Endometrium (tissue), 2 donors: ENCODE measurements around the gene NKTR.

Experiments used
- FAIRE-seq: peaks from 2 replicates; lab custom pipeline; 2012; peaks lifted over from hg19 to GRCh38; lab: Jason Lieb, UNC
- donor health status: control.
- donor health status: control.

Gene NKTR

DNA sequence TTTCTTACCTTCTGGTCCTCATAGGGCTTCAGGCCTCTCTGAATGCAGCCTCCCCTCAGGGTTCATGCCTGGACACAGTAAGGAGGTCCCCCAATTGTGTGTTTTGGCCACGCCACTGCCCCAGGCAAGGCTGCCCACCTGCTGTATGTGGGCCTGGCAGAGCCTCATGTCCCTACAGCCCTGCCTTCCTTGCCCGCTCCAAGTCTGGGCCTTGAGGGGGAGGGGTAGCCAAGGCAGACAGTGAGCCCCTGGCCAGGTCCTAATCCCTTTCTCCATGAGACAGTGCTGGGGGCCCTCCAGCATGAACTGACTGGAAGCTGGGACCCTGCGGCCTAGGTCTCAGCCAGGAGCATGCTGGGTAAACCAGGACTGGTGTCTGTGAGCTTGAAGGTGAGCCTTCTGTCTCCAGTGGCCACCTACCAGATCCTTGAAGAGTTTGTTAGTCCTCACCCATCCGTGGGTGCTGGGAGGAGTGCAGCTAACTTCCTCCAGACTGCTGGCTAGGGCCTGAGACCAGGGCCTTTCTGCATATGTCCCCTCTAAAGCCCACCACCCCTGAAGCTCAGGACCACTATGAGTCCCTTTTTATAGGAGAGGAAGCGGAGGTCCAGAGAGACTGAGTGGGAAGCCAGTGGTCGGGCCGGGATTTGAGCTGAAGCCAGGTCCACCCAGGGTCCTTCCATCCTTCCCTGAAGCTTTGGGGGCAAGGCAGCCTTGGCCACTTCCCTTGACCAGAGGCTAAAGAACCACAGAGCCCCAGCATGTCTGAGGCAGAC is 61.7 kb downstream of the NKTR start:
- no peak for FAIRE-seq

DNA sequence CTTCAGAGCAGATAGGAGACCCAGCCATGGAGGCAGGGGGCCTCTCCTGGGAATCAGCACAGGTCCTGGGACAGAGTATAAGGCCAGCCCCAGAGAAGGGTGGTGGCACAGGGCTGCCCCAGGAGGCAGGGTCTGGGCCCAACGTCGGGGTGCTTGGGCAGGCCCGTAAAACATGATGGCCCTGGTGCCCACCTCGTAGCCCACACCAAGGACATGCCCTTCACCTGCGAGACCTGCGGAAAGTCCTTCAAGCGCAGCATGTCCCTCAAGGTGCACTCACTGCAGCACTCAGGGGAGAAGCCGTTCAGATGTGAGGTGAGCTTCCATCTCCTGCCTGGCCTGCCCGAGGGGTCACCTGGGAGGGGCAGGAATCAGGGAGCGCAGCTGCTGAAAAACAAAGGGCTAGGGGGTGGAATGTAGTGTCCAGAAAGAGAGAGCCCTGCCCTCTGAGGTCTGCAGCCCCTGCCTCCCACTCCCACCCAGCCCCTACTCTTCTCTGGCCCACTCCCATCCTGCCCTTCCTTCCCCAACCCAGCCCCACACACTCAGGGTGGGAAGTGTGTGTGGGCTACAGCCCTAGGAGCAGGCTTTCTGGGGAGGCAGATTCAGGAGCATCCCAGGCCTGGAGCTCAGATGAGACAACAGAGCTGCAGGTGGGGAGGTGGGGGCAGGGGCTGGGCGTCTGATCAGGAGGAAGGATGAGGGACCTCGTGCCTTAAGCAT is 62.5 kb downstream of the NKTR start:
- FAIRE-seq: no peak

DNA sequence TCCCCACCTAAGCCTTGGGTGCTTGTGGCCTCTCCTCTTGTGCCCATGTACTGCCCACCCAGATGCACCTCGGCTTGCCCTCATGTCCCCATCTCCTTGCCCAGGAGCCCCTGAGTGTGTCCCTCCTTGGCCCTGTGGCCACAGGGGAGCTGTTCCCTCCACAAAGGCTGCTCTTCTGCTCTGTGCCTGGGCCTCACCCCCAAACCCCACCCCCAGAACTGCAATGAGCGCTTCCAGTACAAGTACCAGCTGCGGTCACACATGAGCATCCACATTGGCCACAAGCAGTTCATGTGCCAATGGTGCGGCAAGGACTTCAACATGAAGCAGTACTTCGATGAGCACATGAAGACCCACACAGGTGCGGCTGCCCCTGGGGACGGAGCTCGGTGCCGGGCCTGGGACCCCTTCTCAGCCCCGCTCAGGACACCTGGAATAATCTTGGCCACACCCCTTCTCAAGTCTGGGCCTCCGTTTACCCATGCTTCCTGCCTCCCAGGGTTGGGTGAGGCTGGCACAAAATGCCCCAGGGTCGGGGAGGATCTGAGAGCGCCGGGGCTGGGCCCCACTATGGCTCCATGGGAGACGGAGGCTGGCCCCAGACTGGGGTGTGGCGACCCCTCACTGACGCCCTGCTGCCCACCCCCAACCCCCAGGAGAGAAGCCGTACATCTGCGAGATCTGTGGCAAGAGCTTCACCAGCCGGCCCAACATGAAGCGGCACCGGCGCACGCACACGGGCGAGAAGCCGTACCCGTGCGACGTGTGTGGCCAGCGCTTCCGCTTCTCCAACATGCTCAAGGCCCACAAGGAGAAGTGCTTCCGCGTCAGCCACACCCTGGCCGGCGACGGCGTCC is 63.3 kb downstream of the NKTR start:
- FAIRE-seq: no peak

DNA sequence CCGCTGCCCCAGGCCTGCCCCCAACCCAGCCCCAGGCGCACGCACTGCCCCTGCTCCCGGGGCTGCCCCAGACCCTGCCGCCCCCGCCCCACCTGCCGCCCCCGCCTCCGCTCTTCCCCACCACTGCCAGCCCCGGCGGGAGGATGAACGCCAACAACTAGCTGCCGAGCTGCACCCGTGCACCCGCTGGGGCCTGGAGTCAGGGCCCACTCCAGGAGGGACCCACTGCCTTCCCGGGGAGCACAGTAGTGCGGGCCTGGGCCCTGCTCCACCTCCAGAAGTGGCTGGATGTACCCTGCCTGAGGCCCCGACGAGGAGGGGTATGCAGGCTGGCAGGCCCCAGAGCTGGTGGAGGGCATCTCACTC is 63.9 kb downstream of the NKTR start:
- no peak for FAIRE-seq

DNA sequence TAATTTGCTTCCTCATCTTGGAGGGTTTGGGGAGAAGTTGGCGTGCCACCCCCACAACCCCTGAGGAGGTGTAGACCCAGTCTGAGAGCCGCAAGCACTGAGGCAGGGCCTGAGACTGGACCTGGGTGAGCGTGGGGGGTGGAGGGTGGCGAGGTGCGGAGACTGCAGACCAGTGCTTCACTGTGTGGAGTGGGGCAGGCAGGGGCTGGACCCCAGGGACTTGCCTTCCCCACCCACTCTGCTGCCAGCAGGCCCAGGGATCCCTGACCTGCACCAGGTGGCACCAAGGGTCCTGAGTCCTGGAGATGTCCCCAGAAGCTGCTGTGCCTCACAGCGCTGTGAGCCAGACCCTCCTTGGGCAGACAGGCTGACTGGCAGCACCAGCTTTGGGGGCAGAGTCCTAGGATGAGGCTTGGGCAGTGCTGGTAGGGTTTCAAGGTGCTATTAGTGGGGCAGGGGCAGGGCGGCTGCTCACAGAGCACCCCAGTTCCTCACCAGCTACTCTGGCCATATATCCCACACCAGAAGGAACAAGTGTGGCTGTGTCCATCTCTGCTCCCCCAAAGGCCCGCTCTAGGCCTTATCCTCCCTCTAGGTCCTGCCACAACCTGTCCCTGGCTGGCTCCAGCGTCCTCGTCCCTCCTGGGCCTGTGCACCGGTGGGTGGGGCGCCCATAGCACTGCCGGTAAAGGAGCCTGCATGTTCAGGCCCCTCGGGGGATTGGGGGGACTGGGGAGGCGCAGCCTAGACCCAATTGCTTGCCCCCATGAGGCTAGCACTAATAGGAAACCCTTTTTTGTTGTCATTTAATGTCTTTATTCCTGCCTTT is 64.8 kb downstream of the NKTR start:
- no peak for FAIRE-seq

DNA sequence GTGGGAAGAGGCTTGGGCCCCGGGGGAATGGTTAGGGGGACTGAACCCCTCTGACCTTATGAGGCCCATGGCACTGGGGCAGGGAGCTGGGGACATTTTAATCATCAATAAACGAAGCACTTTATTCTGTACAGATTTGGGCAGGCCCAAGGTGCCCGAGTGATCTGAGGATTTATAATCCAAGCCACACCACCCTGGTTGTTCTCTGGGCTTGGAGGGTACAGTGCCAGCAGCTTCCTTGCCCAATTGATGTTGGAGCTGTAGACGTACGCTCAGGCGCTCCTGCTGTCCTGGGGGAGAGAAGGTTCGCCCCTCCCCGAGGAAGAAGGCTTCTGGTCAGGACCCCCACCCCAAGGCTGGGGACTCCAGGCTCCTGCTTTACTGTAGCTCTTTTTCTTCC is 65.5 kb downstream of the NKTR start:
- no peak for FAIRE-seq

DNA sequence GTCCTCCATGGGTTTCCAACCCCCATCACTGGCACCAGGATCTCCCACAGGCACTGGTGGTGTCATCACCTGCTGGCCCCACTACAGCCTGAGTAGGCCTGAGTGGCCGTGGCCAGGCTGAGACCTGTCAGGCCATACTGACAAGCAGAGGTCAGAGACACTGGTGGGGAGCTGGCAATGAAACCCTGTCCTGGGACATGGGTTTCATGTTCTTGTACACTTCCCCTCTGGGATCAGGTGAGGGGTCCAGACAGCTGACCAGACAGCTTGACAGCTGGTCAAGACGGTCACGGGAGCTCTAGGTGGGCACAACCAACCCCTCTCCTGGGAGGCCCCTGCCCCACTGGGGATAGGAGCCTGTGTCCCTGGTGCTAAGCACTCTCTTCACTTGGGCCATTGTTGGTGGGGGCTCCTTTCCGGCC is 66.1 kb downstream of the NKTR start:
- no peak for FAIRE-seq

DNA sequence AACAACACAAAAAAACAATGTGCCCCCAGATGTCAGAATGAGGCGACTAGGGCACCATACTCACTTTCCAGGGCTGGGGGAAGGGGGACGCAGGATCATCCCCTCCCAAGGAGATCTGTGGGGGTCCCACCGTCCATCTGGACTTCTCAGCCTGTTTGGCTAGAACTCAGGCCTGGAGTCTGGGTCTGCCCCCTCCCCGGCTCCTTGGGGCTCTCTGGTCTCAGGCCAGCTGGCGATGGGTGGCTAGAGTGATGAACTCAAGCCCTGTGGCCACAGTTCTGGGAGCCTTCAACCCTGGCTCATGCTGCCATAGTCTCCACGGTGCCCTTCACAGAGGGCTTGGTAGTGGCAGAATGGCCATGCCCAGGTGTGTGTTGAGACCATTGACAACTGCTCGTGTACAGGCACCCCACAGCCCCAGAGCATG is 66.6 kb downstream of the NKTR start:
- no peak for FAIRE-seq

DNA sequence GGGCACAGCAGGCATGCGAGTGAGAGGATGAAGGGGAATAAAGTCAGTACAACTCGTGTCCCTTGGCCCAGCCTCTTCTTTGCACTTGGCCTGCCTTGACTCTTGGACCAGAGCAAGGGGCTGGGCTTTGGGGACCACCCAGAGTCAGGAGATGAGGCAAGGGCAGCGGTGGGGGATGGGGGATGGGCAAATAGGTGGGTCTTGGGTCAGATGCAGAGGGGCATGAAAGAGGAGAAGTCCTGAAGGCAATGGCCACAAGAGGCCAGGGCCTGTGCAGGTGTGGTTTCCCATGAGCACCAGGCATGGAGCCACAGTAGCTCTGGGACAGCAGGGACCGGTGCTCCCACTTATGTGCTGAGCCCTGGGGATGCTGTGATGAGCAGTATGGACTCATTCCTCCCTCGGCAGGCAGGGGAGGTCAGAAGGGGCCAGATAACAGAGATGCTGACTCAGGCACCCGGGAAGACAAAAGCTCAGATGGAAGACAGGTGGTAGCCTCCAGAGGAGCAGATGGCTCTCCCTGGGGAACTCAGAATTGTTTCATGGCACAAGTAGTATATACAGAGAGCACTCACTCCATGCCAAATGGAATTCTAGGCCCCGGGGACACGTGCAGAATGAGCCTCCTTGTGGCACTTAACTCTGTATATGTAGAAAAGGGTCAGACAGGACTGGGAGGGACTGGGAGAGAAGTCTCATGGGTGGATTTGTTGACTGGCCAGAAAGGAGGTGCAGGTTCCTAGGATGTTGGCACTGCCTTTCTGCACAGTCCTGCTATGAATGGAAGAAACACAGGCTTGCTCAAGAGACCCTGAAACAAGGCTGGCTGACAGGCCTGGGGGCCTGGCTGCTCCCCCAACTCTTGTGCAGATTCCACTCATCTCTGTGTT is 67.3 kb downstream of the NKTR start:
- no peak for FAIRE-seq

DNA sequence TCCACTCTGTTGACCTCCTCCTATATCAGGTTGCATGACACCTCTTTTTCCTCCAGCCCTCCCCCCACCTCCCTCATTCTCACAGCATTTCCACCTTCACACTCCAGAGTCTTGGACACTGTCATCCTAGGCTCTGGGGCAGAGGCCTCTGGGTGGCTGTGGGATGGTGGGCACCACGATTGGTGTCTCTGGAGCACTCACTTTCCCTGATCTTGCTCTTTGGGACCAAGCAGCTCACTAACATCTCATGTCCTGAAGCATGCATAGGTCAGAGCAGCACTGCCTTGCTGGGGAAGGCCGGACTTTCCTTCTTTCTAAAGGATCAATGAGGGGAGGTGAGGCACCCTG is 67.9 kb downstream of the NKTR start:
- FAIRE-seq: no peak

DNA sequence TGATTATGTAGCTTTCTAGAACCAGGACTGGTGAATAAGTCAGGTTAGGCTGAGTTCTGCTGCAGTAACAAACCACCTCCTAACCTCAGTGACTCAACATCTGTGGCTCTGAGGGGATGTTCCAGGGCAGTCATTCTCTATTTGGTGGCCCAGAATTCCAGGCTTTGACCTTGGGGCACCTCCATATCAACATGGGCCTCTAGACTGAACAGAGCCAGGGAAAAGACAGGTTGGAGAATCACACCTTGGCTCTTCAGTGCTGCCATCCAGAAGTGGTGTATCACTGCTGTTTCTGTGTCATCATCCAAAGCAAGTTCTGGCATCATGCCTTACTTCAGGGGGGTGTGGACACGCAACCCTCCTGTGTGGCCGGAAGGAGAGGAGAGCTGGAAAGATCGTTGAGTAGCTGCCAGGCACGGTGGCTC is 68.3 kb downstream of the NKTR start:
- FAIRE-seq: no peak

DNA sequence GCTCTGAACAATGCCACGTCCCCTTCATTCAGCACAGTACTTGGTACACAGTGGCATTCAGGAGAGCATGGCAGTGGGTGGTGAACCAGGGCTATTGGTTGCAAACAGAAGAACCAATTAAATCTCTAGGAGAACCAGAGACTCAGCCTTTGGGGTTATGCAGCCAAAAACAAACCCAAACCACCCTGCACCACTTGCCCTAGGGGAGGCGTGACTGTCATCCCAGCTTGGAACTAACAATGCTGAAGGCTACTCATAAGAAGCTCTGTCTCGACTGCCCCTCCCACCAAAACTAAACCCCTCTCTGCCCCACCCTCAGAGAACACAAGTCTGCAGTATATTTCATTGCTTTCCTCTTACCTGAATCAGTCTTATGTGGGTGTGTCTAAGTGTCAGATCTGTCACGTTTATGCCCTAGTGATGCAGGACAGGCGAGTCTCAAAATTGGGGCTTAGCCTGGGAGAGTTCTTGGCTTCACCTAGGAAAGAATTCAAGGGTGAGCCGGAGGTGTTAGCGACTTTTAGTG is 69.6 kb downstream of the NKTR start:
- no peak for FAIRE-seq

DNA sequence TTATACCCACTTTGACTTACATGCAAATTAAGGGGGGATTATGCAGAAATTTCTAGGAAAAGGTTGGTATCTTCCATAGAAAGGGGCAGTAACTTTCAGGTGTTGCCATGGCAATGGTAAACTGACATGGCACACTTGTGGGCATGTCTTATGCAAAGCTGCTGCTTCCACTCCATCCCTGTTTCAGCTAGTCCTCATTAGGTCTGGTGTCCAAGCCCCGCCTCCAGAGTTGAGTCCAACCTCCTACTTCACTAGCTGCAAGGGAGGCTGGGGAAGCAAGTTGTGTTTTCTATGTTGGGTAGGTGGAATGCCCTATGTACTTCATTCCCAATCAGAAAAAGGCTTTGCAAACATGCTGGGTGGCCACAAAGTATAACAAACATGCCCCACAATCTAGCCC is 70.2 kb downstream of the NKTR start:
- no peak for FAIRE-seq

DNA sequence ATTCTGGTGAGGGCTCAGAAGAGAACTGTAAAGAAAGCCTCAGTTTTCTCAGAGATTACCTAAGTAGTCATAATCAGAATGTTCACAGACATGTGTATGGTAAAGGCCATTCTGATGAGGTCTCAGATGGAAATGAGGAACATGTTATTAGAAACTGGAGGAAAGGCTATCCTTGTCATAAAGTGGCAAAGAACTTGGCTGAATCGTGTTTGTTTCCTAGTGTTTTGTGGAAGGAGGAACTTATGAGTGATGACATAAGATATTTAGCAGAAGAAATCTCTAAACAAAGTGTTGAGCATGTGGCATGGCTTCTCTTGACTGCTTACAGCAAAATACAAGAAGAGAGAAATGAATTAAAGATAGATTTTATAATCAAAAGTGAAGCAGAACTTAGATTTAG is 72.0 kb downstream of the NKTR start:
- FAIRE-seq: no peak

DNA sequence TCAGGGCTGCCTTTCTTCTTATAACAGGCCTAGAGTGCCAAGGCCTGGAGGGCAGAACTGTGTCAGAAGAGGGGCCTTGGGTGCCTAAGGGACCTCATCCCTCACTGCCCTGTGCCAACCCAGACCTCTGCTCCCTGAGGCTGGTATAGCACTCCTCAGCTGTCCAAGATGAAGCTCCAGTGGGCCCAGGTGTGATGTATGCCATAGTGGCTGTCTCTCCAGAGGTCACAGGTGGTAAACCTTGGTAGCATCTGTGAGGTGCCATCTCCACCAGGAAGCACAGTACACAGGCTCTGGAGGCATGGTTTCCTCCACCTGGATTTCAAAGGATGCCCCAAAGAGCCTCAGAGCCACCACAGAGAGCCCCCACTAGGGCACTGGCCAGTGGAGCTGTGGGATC is 72.6 kb downstream of the NKTR start:
- no peak for FAIRE-seq

DNA sequence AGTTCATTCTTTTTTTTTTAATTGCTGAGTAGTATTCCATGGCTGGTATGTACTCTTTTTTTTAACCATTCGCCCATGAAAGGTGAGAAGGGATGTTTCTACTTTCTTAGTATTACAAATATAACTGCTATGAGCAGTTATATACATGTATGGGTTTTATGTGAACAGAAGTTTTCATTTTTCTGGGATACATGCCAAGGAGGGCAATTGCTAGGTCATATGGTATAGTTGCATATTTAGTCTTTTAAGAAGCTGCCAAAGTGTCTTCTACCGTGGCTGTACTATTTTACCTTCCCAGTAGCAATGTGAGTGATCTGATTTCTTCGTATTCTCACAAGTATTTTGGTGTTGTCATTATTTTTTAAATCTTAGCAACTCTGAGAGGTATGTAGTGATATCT is 73.7 kb downstream of the NKTR start:
- FAIRE-seq: no peak

DNA sequence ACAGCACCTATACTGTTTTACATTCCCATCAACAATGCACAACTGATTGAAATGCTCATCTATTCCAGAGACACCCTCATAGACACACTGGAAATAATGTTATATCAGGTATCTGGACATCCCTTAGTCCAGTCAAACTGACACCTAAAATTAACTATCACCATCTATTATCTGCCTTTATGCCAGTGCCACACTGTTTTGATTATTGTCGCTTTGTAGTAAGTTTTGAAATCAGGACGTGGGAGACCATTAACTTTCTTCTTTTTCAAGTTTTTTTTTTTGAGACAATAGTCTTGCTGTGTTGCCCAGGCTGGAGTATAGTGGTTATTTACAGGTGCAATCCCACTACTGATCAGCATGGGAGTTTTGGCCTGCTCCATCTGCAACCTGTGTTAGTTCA is 75.4 kb downstream of the NKTR start:
- no peak for FAIRE-seq

DNA sequence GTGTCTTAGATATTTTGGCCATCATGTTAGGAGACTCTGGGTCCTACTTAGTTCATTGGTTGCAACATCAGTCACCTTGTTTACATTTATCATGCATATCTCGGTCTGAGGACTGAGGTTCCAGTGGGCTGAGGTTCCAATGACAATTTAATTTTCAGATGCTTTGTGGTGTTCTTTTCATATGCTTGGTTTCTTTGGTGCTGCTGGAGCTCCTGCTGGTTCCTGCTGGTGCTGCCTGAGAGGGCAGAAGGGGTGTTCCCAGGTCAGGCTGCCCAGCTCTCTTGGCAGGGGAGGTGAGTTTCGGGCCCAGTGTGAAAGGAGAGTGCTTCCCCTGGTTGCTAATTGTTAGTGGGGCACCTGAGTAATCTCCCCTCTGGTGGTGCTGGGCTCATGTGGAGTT is 78.0 kb downstream of the NKTR start:
- no peak for FAIRE-seq

DNA sequence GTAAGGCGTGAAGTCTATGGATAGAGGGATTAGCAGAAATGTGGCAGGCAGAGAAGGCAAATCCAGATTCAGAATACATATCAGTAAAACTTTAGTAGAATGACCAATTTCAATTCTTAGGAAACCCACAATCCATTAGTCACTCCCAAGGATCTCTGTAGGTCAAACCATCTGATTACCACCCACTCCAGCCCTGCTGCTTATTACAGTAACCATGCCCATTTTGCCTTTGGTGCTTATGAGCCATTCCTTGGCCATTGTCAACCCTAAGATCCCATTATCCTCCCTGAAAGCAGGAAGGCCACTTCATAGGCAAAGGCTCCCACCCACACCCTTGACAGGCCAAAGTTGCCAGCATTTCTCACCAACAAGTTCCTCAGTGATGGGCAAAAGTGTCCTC is 79.8 kb downstream of the NKTR start:
- FAIRE-seq: no peak

DNA sequence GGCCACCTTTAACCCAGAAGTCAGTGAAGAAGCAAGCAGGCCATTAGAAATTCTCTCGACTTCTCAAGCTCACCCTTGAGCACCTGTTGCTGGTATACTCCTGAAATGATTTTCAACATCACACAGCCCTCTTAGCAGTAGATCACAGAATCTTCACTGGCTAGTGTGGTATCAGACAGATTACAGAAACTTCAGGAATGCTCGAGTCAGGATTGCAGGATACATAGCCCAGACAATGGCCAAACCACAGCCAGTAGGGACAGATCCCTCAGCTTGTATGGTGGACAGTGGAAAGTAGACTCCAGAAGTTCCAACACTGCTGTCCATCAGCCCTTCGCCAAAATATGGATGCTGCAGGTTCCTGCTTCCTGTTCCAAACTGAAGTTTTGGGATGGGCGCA is 80.3 kb downstream of the NKTR start:
- no peak for FAIRE-seq
